SW 1271 (cell line): ENCODE data around the gene TBCK.

ENCODE experiments used
- DNase-seq, 2 experiments: peaks; one replicate each; lab custom pipeline; 2025; lab: John Stamatoyannopoulos, UW

Gene TBCK

GRCh38 chr4:106287353-106287969 is 28.5 kb downstream of the TBCK start:
- peak in 1 of 2 experiments; percentile 7 for DNase-seq

- DNase-seq: no peak
Measured at GRCh38 chr4:106286611-106287010, 29.4 kb downstream of the TBCK start.

- no peak for DNase-seq
Measured at GRCh38 chr4:106284227-106284626, 31.8 kb downstream of the TBCK start.

- DNase-seq: no peak
Measured at GRCh38 chr4:106277140-106277675, 38.8 kb downstream of the TBCK start.

GRCh38 chr4:106273831-106274230 is 42.2 kb downstream of the TBCK start:
- DNase-seq: no peak

- DNase-seq: no peak
Measured at GRCh38 chr4:106270736-106271135, 45.3 kb downstream of the TBCK start.

GRCh38 chr4:106269711-106270110 is 46.3 kb downstream of the TBCK start:
- DNase-seq: no peak

- no peak for DNase-seq
Measured at GRCh38 chr4:106268786-106269185, 47.2 kb downstream of the TBCK start.

GRCh38 chr4:106266201-106266600 is 49.8 kb downstream of the TBCK start:
- peak in 1 of 2 experiments; percentile 31 for DNase-seq

GRCh38 chr4:106264331-106264728 is 51.7 kb downstream of the TBCK start:
- no peak for DNase-seq

GRCh38 chr4:106263594-106264330 is 52.2 kb downstream of the TBCK start:
- DNase-seq: no peak

GRCh38 chr4:106261980-106262379 is 54.0 kb downstream of the TBCK start:
- DNase-seq: no peak

GRCh38 chr4:106258145-106259045 is 57.6 kb downstream of the TBCK start:
- no peak for DNase-seq

- DNase-seq: no peak
Measured at GRCh38 chr4:106256190-106256589, 59.8 kb downstream of the TBCK start.

GRCh38 chr4:106255195-106255594 is 60.8 kb downstream of the TBCK start:
- no peak for DNase-seq

- no peak for DNase-seq
Measured at GRCh38 chr4:106253364-106254129, 62.5 kb downstream of the TBCK start.

GRCh38 chr4:106247600-106247999 is 68.4 kb downstream of the TBCK start:
- DNase-seq: no peak

GRCh38 chr4:106246441-106246840 is 69.6 kb downstream of the TBCK start:
- no peak for DNase-seq

- no peak for DNase-seq
Measured at GRCh38 chr4:106245176-106245575, 70.8 kb downstream of the TBCK start.

- no peak for DNase-seq
Measured at GRCh38 chr4:106240699-106241098, 75.3 kb downstream of the TBCK start.

- peak in 1 of 2 experiments; percentile 35 for DNase-seq
Measured at GRCh38 chr4:106238820-106239420, 77.1 kb downstream of the TBCK start.
